GM12878 (cell line): ENCODE results near the gene CAPS. TPM values are rescaled to one million over a fixed set of nuclear protein-coding genes. Genes with fewer than 3 reads are reported as not detected.

ENCODE experiments used
- ATAC-seq: fragments of 200-7000 bp; cut with Tn5 transposase; 3 replicates; pipeline ENCODE4 v1.9.1; 2020; ENCODE audit warnings: mild to moderate bottlenecking, moderate library complexity
- BruUV-seq: library from RNA; stranded (reverse); fragments of 400-500 nt; replicated peaks from 2 replicates; lab custom pipeline; 2021; lab: Mats Ljungman, UMichigan
- CTCF ChIA-PET: fragments of 300-600 bp; sonication (Branson Sonifier 250); formaldehyde crosslinking; extraction: SDS; loops from one replicate; lab custom pipeline; 2021; ENCODE audit warnings: inconsistent platforms; lab: Yijun Ruan, JAX
- POLR2A ChIA-PET: fragments of 350-600 bp; formaldehyde crosslinking; extraction: SDS; loops from one replicate; lab custom pipeline; 2021; ENCODE audit warnings: inconsistent platforms; lab: Charles Lee
- RAD21 ChIA-PET: fragments of 300-600 bp; sonication (Branson Sonifier 250); formaldehyde crosslinking; loops from one replicate; lab custom pipeline; 2023; ENCODE audit warnings: antibody characterized with exemption; ENCODE audit not compliant: unreplicated experiment; lab: Charles Lee
- SMC1A ChIA-PET: fragments of 300-600 bp; sonication (Branson Sonifier 250); formaldehyde crosslinking; loops from one replicate; lab custom pipeline; 2023; ENCODE audit not compliant: unreplicated experiment, uncharacterized antibody; lab: Charles Lee
- DNase-seq: peaks from one replicate; pipeline ENCODE4 v3.0.0-alpha.2; 2011; ENCODE audit warnings: low read depth, low spot score
- FAIRE-seq: peaks from 3 replicates; lab custom pipeline; 2011; peaks lifted over from hg19 to GRCh38; lab: Jason Lieb, UNC
- H2AFZ ChIP-seq: 2 replicates; pipeline ENCODE4 v1.6.0; 2011; ENCODE audit warnings: low read depth, low read length, control low read depth; ENCODE audit not compliant: control insufficient read depth
- H3K27ac ChIP-seq: 2 replicates; pipeline ENCODE4 v1.5.1; 2011; ENCODE audit warnings: control low read depth; ENCODE audit not compliant: control insufficient read depth, insufficient read depth
- H3K27me3 ChIP-seq, 2 experiments: replicated peaks in 1 of 2; 2 replicates each; pipeline versions ENCODE4 v1.6.0 to v1.6.1; 2011; ENCODE audit warnings: low read length in 1 of 2; ENCODE audit not compliant: control insufficient read depth in 2 of 2, insufficient read depth in 2 of 2
- H3K36me3 ChIP-seq, 2 experiments: 2 replicates each; pipeline ENCODE4 v1.5.1; 2011; ENCODE audit warnings: low read length in 1 of 2; ENCODE audit not compliant: control insufficient read depth in 2 of 2, insufficient read depth in 2 of 2
- H3K4me1 ChIP-seq: 2 replicates; pipeline ENCODE4 v1.6.1; 2011; ENCODE audit warnings: mild to moderate bottlenecking, low read length, moderate library complexity, mixed read lengths; ENCODE audit not compliant: control insufficient read depth, insufficient read depth
- H3K4me2 ChIP-seq: 2 replicates; pipeline ENCODE4 v1.6.0; 2011; ENCODE audit warnings: control low read depth; ENCODE audit not compliant: control insufficient read depth, insufficient read depth
- H3K4me3 ChIP-seq: fragments of 200-600 bp; sonication (generic); 2 replicates; pipeline ENCODE4 v1.5.1; 2016
- H3K79me2 ChIP-seq: 2 replicates; pipeline ENCODE4 v1.6.0; 2011; ENCODE audit warnings: low read length; ENCODE audit not compliant: control insufficient read depth, insufficient read depth
- H3K9ac ChIP-seq: 2 replicates; pipeline ENCODE4 v1.8.0; 2011; ENCODE audit warnings: low read length, control low read depth, mixed read lengths; ENCODE audit not compliant: control insufficient read depth, insufficient read depth
- H3K9me3 ChIP-seq: replicated peaks from 3 replicates; pipeline ENCODE4 v1.5.1; 2011; ENCODE audit warnings: mild to moderate bottlenecking, low read length; ENCODE audit not compliant: control insufficient read depth, insufficient read depth
- H4K20me1 ChIP-seq: 2 replicates; pipeline ENCODE4 v1.6.0; 2011; ENCODE audit not compliant: control insufficient read depth, insufficient read depth
- ASH2L ChIP-seq: fragments of 300-600, 200-600 bp; sonication (generic); IDR thresholded peaks from 2 replicates; pipeline ENCODE4 v1.6.1; 2017; ENCODE audit warnings: low read depth, mild to moderate bottlenecking, borderline replicate concordance
- CHD4 ChIP-seq: fragments of 200-600 bp; sonication (generic); IDR thresholded peaks from 2 replicates; pipeline ENCODE4 v1.6.1; 2016; ENCODE audit warnings: mild to moderate bottlenecking
- EP300 ChIP-seq, 2 experiments: fragments of 150-350 bp in 1 of 2; IDR thresholded peaks; 2 replicates each; pipeline ENCODE4 v1.6.1; 2011 to 2012; ENCODE audit warnings: low read depth in 2 of 2, low read length in 2 of 2, borderline replicate concordance in 1 of 2, improper control_type of control experiment in 1 of 2, inconsistent platforms in 1 of 2; ENCODE audit not compliant: control insufficient read depth in 1 of 2
- JUND ChIP-seq: IDR thresholded peaks from 2 replicates; pipeline ENCODE4 v1.6.1; 2012; ENCODE audit warnings: low read depth, mild to moderate bottlenecking, low read length, improper control_type of control experiment, moderate library complexity
- NFYA ChIP-seq: IDR thresholded peaks from 2 replicates; pipeline ENCODE4 v1.6.1; 2011; ENCODE audit warnings: low read depth, mild to moderate bottlenecking, low read length, improper control_type of control experiment, borderline replicate concordance
- NRF1 ChIP-seq: conservative IDR thresholded peaks from 2 replicates; pipeline ENCODE4 v1.6.1; 2011; ENCODE audit warnings: mild to moderate bottlenecking, low read depth, low read length, improper control_type of control experiment
- PAX5 ChIP-seq: IDR thresholded peaks from 2 replicates; pipeline ENCODE4 v1.6.1; 2011; ENCODE audit warnings: low read depth, low read length, borderline replicate concordance
- POLR2A ChIP-seq: IDR thresholded peaks from 2 replicates; pipeline ENCODE4 v1.6.1; 2011; ENCODE audit warnings: low read depth, mild to moderate bottlenecking, low read length
- POU2F2 ChIP-seq: IDR thresholded peaks from 3 replicates; pipeline ENCODE4 v1.6.1; 2011; ENCODE audit warnings: low read depth, mild to moderate bottlenecking, low read length, borderline replicate concordance
- SIX5 ChIP-seq: IDR thresholded peaks from 2 replicates; pipeline ENCODE4 v1.6.1; 2011; ENCODE audit warnings: mild to moderate bottlenecking, low read depth, low read length, moderate library complexity; ENCODE audit not compliant: severe bottlenecking
- STAT3 ChIP-seq: IDR thresholded peaks from 2 replicates; pipeline ENCODE4 v1.6.1; 2011; ENCODE audit warnings: low read depth, low read length, improper control_type of control experiment
- WGBS: methylation state at CpG from one replicate; pipeline ENCODE4 v1.1.6; 2016; ENCODE audit warnings: low lambda C conversion rate; ENCODE audit not compliant: insufficient replicate concordance, insufficient coverage; ENCODE audit errors: missing lambda C conversion rate; 5-methylcytosine and 5-hydroxymethylcytosine counted together
- in situ Hi-C: fragments of 300-500 bp; cut with MboI; formaldehyde crosslinking; loops from 9 replicates; pipeline ENCODE4 v1.14.3; 2018; ENCODE audit warnings: mixed read lengths
- intact Hi-C: fragments of 100-400 bp; cut with micrococcal nuclease; formaldehyde crosslinking; loops from one replicate; pipeline ENCODE4 v1.14.2; 2022; ENCODE audit not compliant: unreplicated experiment
- polyA plus RNA-seq, 11 experiments: library from polyadenylated mRNA; depleted of rRNA in 4 of 11; unstranded in 6 of 11; stranded (reverse) in 5 of 11; fragments of >200 nt; fragmentation: Nextera tagmentation in 4 of 11; fragmentation: Illumina TruSeq in 1 of 11; extraction: Ambion mirVana in 4 of 11; extraction: Trizol in 1 of 11; gene quantifications; 1 replicate in 1 of 11; 2 replicates in 10 of 11; pipeline versions ENCODE4 v1.2.1 to v1.2.3, GENCODE V29; 2011 to 2016; ENCODE audit warnings: inconsistent platforms in 2 of 11, missing spikeins in 2 of 11, low read depth in 1 of 11
- total RNA-seq, 4 experiments: library from RNA; depleted of rRNA in 3 of 4; stranded (reverse); fragments of >200 nt in 3 of 4; fragmentation: Illumina TruSeq in 1 of 4; extraction: Trizol in 1 of 4; gene quantifications; 2 replicates each; pipeline versions ENCODE4 v1.2.1 to v1.2.3, GENCODE V29; 2013 to 2021
- TF ChIP-seq, protein P1 (sequence below): fragments of 450-650 bp; formaldehyde crosslinking; IDR thresholded peaks from 2 replicates; pipeline ENCODE4 v1.5.0; 2022; ENCODE audit warnings: mild to moderate bottlenecking, missing genetic modification characterization
- TF ChIP-seq, protein P2 (sequence below): fragments of 450-650 bp; formaldehyde crosslinking; IDR thresholded peaks from 2 replicates; pipeline ENCODE4 v1.4.0; 2020; ENCODE audit warnings: mild to moderate bottlenecking, moderate library complexity
- TF ChIP-seq, protein P3 (sequence below): fragments of 450-650 bp; IDR thresholded peaks from 2 replicates; pipeline ENCODE4 v1.6.1; 2017; ENCODE audit warnings: antibody characterized with exemption, mild to moderate bottlenecking, moderate library complexity

The CAPS gene
- total and polyA plus RNA-seq, 10 of the 15 experiments (the other 5 are each of a cell fraction or from before 2014, with no cell fraction given) = 0.09 to 6.9 (median 2.9) TPM

DNA sequence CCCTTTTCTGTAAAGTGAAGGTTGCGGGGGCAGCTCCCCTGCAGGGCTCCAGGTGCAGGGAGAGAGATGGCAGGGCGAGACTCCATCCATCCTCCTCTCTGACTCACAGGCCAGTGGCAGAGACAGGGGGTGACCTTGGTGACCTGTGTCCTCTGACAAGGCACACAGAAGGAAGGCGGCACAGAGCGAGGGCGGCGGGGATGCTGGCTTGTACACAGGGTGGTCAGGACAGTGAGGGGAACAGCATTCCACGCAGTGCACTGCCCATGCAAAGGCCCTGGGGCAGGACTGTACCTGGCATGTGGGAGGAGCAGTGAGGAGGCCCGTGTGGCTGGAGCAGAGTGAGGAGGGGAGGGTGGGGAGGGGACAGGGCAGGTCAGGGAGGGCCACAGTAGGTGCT is 18.2 kb upstream of the CAPS start:
- Histone ChIP-seq H2AFZ (no peak overlapping the region), H3K27ac (no peak overlapping the region), H3K9me3 (no peaks in the 10 kb centered on the region), H3K36me3 (peaks cover 8 to 13% of the 10 kb centered on the region in 2 experiments; a peak in 3 of 4 replicates), H4K20me1 (peaks cover 6% of the 10 kb centered on the region), H3K79me2 (peaks cover 11% of the 10 kb centered on the region), H3K4me2 (no peak overlapping the region), H3K4me3 (no peak overlapping the region), H3K4me1 (no peaks in the 10 kb centered on the region; the same call in 1 of the 2 replicates), H3K27me3 (no peaks in the 10 kb centered on the region), H3K9ac (no peak overlapping the region)
- intact Hi-C loops (no loop called here), in situ Hi-C loops (no loop called here)
- no peak for DNase-seq
- TF ChIP-seq POU2F2 (no peak), PAX5 (no peak), NFYA (no peak), NRF1 (no peak), JUND (no peak), EP300 (IDR thresholded peaks at IDR 0.05; ENCODE audit: borderline replicate concordance in 1 of 2, control insufficient read depth in 1 of 2, low read depth in 2 of 2, low read length in 2 of 2) (no peak), SIX5 (no peak), STAT3 (no peak), POLR2A (no peak), CHD4 (no peak), ASH2L (no peak)
- TF ChIP-seq, protein P1, sequence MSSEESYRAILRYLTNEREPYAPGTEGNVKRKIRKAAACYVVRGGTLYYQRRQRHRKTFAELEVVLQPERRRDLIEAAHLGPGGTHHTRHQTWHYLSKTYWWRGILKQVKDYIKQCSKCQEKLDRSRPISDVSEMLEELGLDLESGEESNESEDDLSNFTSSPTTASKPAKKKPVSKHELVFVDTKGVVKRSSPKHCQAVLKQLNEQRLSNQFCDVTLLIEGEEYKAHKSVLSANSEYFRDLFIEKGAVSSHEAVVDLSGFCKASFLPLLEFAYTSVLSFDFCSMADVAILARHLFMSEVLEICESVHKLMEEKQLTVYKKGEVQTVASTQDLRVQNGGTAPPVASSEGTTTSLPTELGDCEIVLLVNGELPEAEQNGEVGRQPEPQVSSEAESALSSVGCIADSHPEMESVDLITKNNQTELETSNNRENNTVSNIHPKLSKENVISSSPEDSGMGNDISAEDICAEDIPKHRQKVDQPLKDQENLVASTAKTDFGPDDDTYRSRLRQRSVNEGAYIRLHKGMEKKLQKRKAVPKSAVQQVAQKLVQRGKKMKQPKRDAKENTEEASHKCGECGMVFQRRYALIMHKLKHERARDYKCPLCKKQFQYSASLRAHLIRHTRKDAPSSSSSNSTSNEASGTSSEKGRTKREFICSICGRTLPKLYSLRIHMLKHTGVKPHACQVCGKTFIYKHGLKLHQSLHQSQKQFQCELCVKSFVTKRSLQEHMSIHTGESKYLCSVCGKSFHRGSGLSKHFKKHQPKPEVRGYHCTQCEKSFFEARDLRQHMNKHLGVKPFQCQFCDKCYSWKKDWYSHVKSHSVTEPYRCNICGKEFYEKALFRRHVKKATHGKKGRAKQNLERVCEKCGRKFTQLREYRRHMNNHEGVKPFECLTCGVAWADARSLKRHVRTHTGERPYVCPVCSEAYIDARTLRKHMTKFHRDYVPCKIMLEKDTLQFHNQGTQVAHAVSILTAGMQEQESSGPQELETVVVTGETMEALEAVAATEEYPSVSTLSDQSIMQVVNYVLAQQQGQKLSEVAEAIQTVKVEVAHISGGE (CRISPR knock-in tag) = no peak
- TF ChIP-seq, protein P2, sequence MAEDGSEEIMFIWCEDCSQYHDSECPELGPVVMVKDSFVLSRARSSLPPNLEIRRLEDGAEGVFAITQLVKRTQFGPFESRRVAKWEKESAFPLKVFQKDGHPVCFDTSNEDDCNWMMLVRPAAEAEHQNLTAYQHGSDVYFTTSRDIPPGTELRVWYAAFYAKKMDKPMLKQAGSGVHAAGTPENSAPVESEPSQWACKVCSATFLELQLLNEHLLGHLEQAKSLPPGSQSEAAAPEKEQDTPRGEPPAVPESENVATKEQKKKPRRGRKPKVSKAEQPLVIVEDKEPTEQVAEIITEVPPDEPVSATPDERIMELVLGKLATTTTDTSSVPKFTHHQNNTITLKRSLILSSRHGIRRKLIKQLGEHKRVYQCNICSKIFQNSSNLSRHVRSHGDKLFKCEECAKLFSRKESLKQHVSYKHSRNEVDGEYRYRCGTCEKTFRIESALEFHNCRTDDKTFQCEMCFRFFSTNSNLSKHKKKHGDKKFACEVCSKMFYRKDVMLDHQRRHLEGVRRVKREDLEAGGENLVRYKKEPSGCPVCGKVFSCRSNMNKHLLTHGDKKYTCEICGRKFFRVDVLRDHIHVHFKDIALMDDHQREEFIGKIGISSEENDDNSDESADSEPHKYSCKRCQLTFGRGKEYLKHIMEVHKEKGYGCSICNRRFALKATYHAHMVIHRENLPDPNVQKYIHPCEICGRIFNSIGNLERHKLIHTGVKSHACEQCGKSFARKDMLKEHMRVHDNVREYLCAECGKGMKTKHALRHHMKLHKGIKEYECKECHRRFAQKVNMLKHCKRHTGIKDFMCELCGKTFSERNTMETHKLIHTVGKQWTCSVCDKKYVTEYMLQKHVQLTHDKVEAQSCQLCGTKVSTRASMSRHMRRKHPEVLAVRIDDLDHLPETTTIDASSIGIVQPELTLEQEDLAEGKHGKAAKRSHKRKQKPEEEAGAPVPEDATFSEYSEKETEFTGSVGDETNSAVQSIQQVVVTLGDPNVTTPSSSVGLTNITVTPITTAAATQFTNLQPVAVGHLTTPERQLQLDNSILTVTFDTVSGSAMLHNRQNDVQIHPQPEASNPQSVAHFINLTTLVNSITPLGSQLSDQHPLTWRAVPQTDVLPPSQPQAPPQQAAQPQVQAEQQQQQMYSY (CRISPR knock-in tag) = no peak
- TF ChIP-seq, protein P3, sequence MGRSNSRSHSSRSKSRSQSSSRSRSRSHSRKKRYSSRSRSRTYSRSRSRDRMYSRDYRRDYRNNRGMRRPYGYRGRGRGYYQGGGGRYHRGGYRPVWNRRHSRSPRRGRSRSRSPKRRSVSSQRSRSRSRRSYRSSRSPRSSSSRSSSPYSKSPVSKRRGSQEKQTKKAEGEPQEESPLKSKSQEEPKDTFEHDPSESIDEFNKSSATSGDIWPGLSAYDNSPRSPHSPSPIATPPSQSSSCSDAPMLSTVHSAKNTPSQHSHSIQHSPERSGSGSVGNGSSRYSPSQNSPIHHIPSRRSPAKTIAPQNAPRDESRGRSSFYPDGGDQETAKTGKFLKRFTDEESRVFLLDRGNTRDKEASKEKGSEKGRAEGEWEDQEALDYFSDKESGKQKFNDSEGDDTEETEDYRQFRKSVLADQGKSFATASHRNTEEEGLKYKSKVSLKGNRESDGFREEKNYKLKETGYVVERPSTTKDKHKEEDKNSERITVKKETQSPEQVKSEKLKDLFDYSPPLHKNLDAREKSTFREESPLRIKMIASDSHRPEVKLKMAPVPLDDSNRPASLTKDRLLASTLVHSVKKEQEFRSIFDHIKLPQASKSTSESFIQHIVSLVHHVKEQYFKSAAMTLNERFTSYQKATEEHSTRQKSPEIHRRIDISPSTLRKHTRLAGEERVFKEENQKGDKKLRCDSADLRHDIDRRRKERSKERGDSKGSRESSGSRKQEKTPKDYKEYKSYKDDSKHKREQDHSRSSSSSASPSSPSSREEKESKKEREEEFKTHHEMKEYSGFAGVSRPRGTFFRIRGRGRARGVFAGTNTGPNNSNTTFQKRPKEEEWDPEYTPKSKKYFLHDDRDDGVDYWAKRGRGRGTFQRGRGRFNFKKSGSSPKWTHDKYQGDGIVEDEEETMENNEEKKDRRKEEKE = no peak
- ChIA-PET POLR2A (no interaction called here), SMC1A (no interaction called here), CTCF (no interaction called here), RAD21 (no interaction called here)
- no peak for FAIRE-seq
- no TSS peak for BruUV-seq
- no peak for ATAC-seq
- WGBS = 98% methylated on average over 7 of the region's 8 CpGs
